Endodermal cell (in vitro differentiated cells): ENCODE data around the gene WIPF1. TPM values are rescaled to one million over a fixed set of nuclear protein-coding genes. Genes with fewer than 3 reads are reported as not detected.
A peak's percentile ranks its signal among the peaks of the same experiment; 100 is the strongest.

Experiments used
- DNase-seq: peaks from one replicate; pipeline ENCODE4 v3.0.0-alpha.2; 2017
- H3K27ac ChIP-seq: 2 replicates; pipeline ENCODE4 v1.5.1; 2013; ENCODE audit warnings: mild to moderate bottlenecking, low read depth, low read length, moderate library complexity
- H3K27me3 ChIP-seq: 2 replicates; pipeline ENCODE4 v1.6.1; 2013; ENCODE audit warnings: mild to moderate bottlenecking, low read length, moderate library complexity; ENCODE audit not compliant: insufficient read depth, control insufficient read depth, poor library complexity, severe bottlenecking
- H3K36me3 ChIP-seq: 2 replicates; pipeline ENCODE4 v1.7.0; 2013; ENCODE audit warnings: mild to moderate bottlenecking, low read length, moderate library complexity; ENCODE audit not compliant: control insufficient read depth, insufficient read depth
- H3K4me1 ChIP-seq: one replicate; pipeline ENCODE4 v1.7.0; 2013; ENCODE audit warnings: low read length; ENCODE audit not compliant: control insufficient read depth, insufficient read depth
- H3K4me3 ChIP-seq: 2 replicates; pipeline ENCODE4 v1.5.1; 2013; ENCODE audit warnings: mild to moderate bottlenecking, low read length, moderate library complexity
- H3K9ac ChIP-seq: 2 replicates; pipeline ENCODE4 v1.6.1; 2013; ENCODE audit warnings: mild to moderate bottlenecking, low read length, moderate library complexity; ENCODE audit not compliant: poor library complexity, severe bottlenecking; ENCODE audit errors: extremely low read depth
- H3K9me3 ChIP-seq: 2 replicates; pipeline ENCODE4 v1.6.1; 2013; ENCODE audit warnings: mild to moderate bottlenecking, low read length, moderate library complexity; ENCODE audit not compliant: control insufficient read depth
- H3K27ac Mint-ChIP-seq: 2 replicates; pipeline ENCODE4 v1.8.0; 2020; ENCODE audit warnings: mixed read lengths
- H3K27me3 Mint-ChIP-seq: 2 replicates; pipeline ENCODE4 v1.8.0; 2021; ENCODE audit warnings: mild to moderate bottlenecking, mixed read lengths; ENCODE audit not compliant: insufficient read depth
- H3K36me3 Mint-ChIP-seq: 2 replicates; pipeline ENCODE4 v1.8.0; 2020; ENCODE audit warnings: low read depth, mixed read lengths
- H3K4me1 Mint-ChIP-seq: 2 replicates; pipeline ENCODE4 v1.8.0; 2020; ENCODE audit warnings: mixed read lengths
- H3K4me3 Mint-ChIP-seq: 2 replicates; pipeline ENCODE4 v1.8.0; 2020; ENCODE audit warnings: mild to moderate bottlenecking, moderate library complexity, mixed read lengths
- H3K9me3 Mint-ChIP-seq: 2 replicates; pipeline ENCODE4 v1.8.0; 2020; ENCODE audit warnings: mild to moderate bottlenecking, mixed read lengths
- WGBS, 2 experiments: methylation state at CpG; one replicate each; pipeline versions ENCODE4 v1.1.5 to v1.1.7; 2013; ENCODE audit warnings: missing lambda C conversion rate in 2 of 2, mixed read lengths in 1 of 2; ENCODE audit not compliant: insufficient coverage in 1 of 2, insufficient read length in 1 of 2; 5-methylcytosine and 5-hydroxymethylcytosine counted together
- total RNA-seq, 2 donors: library from RNA; stranded (reverse); fragmentation: NEBNext Ultra II Directional in 1 of 2; extraction: Animal tissue kit (Norgen Biotek cat#: 25700) in 1 of 2; gene quantifications; 2 replicates in 1 of 2; 3 replicates in 1 of 2; pipeline ENCODE4 v1.2.1, GENCODE V29; 2021
- TF ChIP-seq, protein P1 (sequence below): fragments of 200-600 bp; sonication (generic); conservative IDR thresholded peaks from 2 replicates; pipeline ENCODE4 v1.5.0; 2021; ENCODE audit warnings: antibody characterized with exemption, mild to moderate bottlenecking

WIPF1 gene
- total RNA-seq, 2 donors from 2014 or later = 21.5 to 28.5 TPM

DNA sequence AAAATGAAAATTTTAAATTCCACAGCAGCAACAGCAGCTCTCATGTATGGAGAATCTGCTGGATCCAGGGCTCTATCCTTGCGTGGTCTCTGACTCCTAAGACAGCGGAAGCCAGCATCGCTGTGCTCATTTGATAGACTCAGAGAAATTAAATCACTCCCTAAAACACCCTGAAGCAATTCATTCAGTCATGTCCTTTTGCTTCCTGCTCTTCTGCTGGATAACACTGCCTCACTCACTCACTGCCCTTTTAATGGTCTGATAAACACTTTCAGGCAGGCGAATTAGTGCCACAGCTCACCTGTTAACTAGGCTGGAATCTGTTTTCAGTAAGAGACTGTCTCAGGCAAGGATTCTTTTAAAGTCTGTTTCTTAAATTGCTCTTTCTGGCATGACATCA lies 10.0 kb downstream of the WIPF1 start:
- TF ChIP-seq, protein P1, sequence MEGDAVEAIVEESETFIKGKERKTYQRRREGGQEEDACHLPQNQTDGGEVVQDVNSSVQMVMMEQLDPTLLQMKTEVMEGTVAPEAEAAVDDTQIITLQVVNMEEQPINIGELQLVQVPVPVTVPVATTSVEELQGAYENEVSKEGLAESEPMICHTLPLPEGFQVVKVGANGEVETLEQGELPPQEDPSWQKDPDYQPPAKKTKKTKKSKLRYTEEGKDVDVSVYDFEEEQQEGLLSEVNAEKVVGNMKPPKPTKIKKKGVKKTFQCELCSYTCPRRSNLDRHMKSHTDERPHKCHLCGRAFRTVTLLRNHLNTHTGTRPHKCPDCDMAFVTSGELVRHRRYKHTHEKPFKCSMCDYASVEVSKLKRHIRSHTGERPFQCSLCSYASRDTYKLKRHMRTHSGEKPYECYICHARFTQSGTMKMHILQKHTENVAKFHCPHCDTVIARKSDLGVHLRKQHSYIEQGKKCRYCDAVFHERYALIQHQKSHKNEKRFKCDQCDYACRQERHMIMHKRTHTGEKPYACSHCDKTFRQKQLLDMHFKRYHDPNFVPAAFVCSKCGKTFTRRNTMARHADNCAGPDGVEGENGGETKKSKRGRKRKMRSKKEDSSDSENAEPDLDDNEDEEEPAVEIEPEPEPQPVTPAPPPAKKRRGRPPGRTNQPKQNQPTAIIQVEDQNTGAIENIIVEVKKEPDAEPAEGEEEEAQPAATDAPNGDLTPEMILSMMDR = no peak
- H3K4me3 ChIP-seq = no peak overlapping the region
- H3K9me3 Mint-ChIP-seq = no peaks in the 10 kb centered on the region
- H3K9me3 ChIP-seq = no peaks in the 10 kb centered on the region
- no peak overlapping the region for H3K27ac Mint-ChIP-seq
- no peaks in the 10 kb centered on the region for H3K27me3 ChIP-seq
- DNase-seq = no peak
- WGBS, 2 experiments = 94 to 96% methylated on average over 4 of the region's 4 CpGs
- H3K4me3 Mint-ChIP-seq = no peak overlapping the region
- H3K36me3 Mint-ChIP-seq = no peaks in the 10 kb centered on the region
- peaks cover 31% of the 10 kb centered on the region for H3K4me1 Mint-ChIP-seq
- H3K9ac ChIP-seq = no peak overlapping the region
- peaks cover 7% of the 10 kb centered on the region for H3K4me1 ChIP-seq
- H3K36me3 ChIP-seq = no peaks in the 10 kb centered on the region
- peaks cover 2% of the 10 kb centered on the region for H3K27me3 Mint-ChIP-seq
- H3K27ac ChIP-seq = no peak overlapping the region

DNA sequence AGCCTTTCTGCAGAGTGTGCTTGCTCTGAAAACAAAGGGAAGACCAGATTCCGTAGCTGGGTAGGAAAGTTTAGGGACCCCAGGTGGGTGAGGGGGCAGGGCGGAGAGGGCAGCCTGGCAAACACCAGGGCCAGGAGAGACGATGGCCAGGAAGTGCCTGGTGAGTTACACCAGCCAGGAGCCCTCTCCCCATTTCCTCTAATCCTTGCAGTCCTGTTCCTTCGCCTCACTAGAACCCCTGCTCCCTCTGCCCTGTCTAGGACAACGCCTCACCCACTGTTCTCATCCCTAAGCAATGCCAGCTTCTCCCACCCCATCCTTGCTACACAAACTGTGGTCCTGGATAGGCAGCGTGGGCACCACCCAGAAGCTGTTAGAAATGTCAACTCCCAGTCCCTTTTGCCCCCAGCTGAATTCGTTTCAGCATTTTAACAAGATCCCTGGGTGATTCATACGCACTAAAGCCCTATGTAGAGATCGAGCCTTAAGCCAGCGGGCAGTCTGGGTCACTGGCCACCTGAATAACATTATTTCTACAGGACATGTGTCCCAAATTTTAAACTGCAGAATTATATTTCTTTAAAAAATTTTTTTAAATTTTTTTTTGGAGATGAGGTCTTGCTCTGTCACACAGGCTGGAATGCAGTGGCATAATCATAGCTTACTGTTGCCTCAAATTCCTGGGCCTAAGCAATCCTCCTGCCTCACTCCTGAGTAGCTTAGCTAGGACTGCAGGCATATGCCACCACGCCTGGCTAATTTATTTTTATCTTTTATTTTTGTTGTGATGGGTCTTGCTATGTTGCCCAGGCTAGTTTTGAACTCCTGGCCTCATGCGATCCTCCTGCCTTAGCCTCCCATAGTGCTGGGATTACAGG lies 10.9 kb downstream of the WIPF1 start:
- DNase-seq = peak; percentile 57
- Histone ChIP-seq H3K9ac (no peak overlapping the region), H3K4me3 (no peak overlapping the region), H3K9me3 (no peaks in the 10 kb centered on the region), H3K36me3 (no peaks in the 10 kb centered on the region), H3K27me3 (no peaks in the 10 kb centered on the region), H3K27ac (no peak overlapping the region), H3K4me1 (peaks cover 7% of the 10 kb centered on the region)
- H3K4me1 Mint-ChIP-seq = peaks cover 31% of the 10 kb centered on the region
- H3K9me3 Mint-ChIP-seq = no peaks in the 10 kb centered on the region
- H3K27ac Mint-ChIP-seq = no peak overlapping the region
- 82 to 87% methylated on average over 5 to 12 of the region's 12 CpGs for WGBS, 2 experiments
- H3K36me3 Mint-ChIP-seq = no peaks in the 10 kb centered on the region
- H3K4me3 Mint-ChIP-seq = no peak overlapping the region
- TF ChIP-seq, protein P1 = no peak
- peaks cover 2% of the 10 kb centered on the region for H3K27me3 Mint-ChIP-seq

DNA sequence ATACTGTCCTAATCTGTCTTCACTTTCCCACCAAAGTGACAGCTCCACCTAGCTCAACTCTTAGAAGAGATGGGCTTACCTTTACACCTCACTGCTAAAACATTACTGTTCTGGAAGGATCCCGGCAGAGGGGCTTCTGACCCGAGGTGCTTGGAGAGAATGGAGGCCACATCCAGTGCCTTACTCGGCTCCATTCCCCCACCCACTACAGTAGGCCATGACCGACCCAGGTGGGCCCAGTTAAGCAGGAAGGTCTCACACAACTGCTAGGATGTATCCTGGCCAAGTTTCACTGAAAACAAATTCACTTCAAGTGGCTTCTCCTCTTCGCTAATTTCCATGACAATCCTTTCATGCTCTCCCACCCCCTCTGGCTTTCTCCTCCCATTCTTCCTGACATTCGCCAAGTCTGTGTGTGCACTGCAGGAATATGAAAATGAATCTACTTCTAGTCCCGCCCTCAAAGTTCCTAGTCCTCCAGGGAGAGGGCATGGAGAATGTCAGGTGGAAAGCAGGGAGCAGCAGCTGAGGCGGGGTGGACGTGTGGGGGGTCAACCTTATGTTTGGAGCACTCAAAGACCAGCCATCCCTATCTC lies 11.8 kb downstream of the WIPF1 start:
- H3K4me3 Mint-ChIP-seq = no peak overlapping the region
- DNase-seq = peak; percentile 60

More for the DNA sequence above, 11.8 kb downstream of the WIPF1 start:
- 67% methylated on average over 1 to 9 of the region's 9 CpGs for WGBS, 2 experiments
- no peaks in the 10 kb centered on the region for H3K9me3 Mint-ChIP-seq
- H3K4me1 Mint-ChIP-seq = peaks cover 28% of the 10 kb centered on the region
- H3K36me3 ChIP-seq = no peaks in the 10 kb centered on the region
- TF ChIP-seq, protein P1 = no peak
- no peaks in the 10 kb centered on the region for H3K36me3 Mint-ChIP-seq
- H3K9ac ChIP-seq = no peak overlapping the region
- no peak overlapping the region for H3K4me3 ChIP-seq
- no peak overlapping the region for H3K27ac ChIP-seq
- peaks cover 2% of the 10 kb centered on the region for H3K27me3 Mint-ChIP-seq
- no peaks in the 10 kb centered on the region for H3K9me3 ChIP-seq
- H3K27ac Mint-ChIP-seq = no peak overlapping the region
- H3K4me1 ChIP-seq = peaks cover 4% of the 10 kb centered on the region
- no peaks in the 10 kb centered on the region for H3K27me3 ChIP-seq
